H1 (cell line): Measurements from ENCODE around the gene HIBCH. TPM values are rescaled to one million over a fixed set of nuclear protein-coding genes. Genes with fewer than 3 reads are reported as not detected.

Experiments used
- CTCF ChIA-PET: fragments of 300-600 bp; sonication (Branson Sonifier 250); formaldehyde crosslinking; loops from one replicate; lab custom pipeline; 2021; ENCODE audit not compliant: partially characterized antibody; lab: Charles Lee
- POLR2A ChIA-PET: fragments of 300-600 bp; sonication (Branson Sonifier 250); formaldehyde crosslinking; loops from one replicate; lab custom pipeline; 2021; ENCODE audit warnings: inconsistent platforms; ENCODE audit not compliant: partially characterized antibody; lab: Charles Lee
- DNase-seq, 2 experiments: peaks; one replicate each; pipeline versions ENCODE4 v3.0.0 to v3.0.0-alpha.2; 2010 to 2022; ENCODE audit warnings: low spot score in 2 of 2, low read depth in 1 of 2, mixed read lengths in 1 of 2
- FAIRE-seq: peaks from 2 replicates; lab custom pipeline; 2011; peaks lifted over from hg19 to GRCh38; lab: Jason Lieb, UNC
- H2AFZ ChIP-seq: 2 replicates; pipeline ENCODE4 v1.8.1; 2012; ENCODE audit warnings: low read length, inconsistent platforms
- H2AK5ac ChIP-seq: 2 replicates; pipeline ENCODE4 v1.6.1; 2013; ENCODE audit warnings: low read depth, low read length
- H2BK120ac ChIP-seq: replicated peaks from 2 replicates; pipeline ENCODE3; 2013; ENCODE audit warnings: low read depth, low read length, inconsistent platforms
- H2BK12ac ChIP-seq: 2 replicates; pipeline ENCODE4 v1.6.1; 2013; ENCODE audit warnings: low read depth, low read length
- H2BK15ac ChIP-seq: 2 replicates; pipeline ENCODE4 v1.6.1; 2013; ENCODE audit warnings: low read length
- H2BK20ac ChIP-seq: 2 replicates; pipeline ENCODE4 v1.6.1; 2013; ENCODE audit warnings: low read length
- H2BK5ac ChIP-seq: 2 replicates; pipeline ENCODE4 v1.6.1; 2013; ENCODE audit warnings: low read depth, low read length
- H3K14ac ChIP-seq: 2 replicates; pipeline ENCODE4 v1.6.1; 2013; ENCODE audit warnings: inconsistent platforms; ENCODE audit not compliant: insufficient read length
- H3K18ac ChIP-seq: 2 replicates; pipeline ENCODE4 v1.6.1; 2013; ENCODE audit warnings: low read length; ENCODE audit errors: extremely low read depth
- H3K23ac ChIP-seq: 2 replicates; pipeline ENCODE4 v1.6.1; 2013; ENCODE audit warnings: inconsistent platforms; ENCODE audit not compliant: insufficient read length
- H3K23me2 ChIP-seq: 2 replicates; pipeline ENCODE4 v1.6.1; 2013; ENCODE audit warnings: low read depth, low read length
- H3K27ac ChIP-seq: 2 replicates; pipeline ENCODE4 v1.6.1; 2011; ENCODE audit warnings: low read depth, low read length, inconsistent platforms
- H3K27me3 ChIP-seq, 4 experiments: replicated peaks in 1 of 4; 1 replicate in 1 of 4; 2 replicates in 3 of 4; pipeline versions ENCODE4 v1.6.1 to v1.8.1; 2011 to 2013; ENCODE audit warnings: low read length in 3 of 4, mild to moderate bottlenecking in 3 of 4, inconsistent platforms in 2 of 4, mixed read lengths in 2 of 4, moderate library complexity in 1 of 4; ENCODE audit not compliant: control insufficient read depth in 3 of 4, insufficient read depth in 3 of 4; ENCODE audit errors: extremely low read depth in 1 of 4
- H3K36me3 ChIP-seq, 4 experiments: 2 replicates each; pipeline versions ENCODE4 v1.6.1 to v1.8.1; 2011 to 2013; ENCODE audit warnings: mild to moderate bottlenecking in 4 of 4, low read length in 3 of 4, moderate library complexity in 2 of 4, control low read depth in 1 of 4, inconsistent platforms in 1 of 4; ENCODE audit not compliant: insufficient read depth in 4 of 4, control insufficient read depth in 2 of 4
- H3K4ac ChIP-seq: replicated peaks from 2 replicates; pipeline ENCODE3; 2013; ENCODE audit warnings: low read length, low read depth, mixed read lengths, inconsistent platforms; ENCODE audit not compliant: insufficient read length
- H3K4me1 ChIP-seq, 4 experiments: replicated peaks in 1 of 4; 1 replicate in 1 of 4; 2 replicates in 3 of 4; pipeline versions ENCODE4 v1.6.1 to v1.8.1; 2011 to 2013; ENCODE audit warnings: low read length in 3 of 4, inconsistent platforms in 2 of 4, mixed read lengths in 1 of 4; ENCODE audit not compliant: insufficient read depth in 4 of 4, control insufficient read depth in 3 of 4
- H3K4me2 ChIP-seq, 2 experiments: 2 replicates each; pipeline versions ENCODE4 v1.6.1 to v1.8.1; 2011 to 2013; ENCODE audit warnings: low read depth in 2 of 2, low read length in 2 of 2, control low read depth in 1 of 2, inconsistent platforms in 1 of 2, mild to moderate bottlenecking in 1 of 2; ENCODE audit not compliant: insufficient read depth in 1 of 2
- H3K4me3 ChIP-seq, 4 experiments: fragments of 200-600, 300-600 bp in 1 of 4; sonication (generic), shearing (Covaris generic), sonication (Bioruptor Twin) in 1 of 4; 2 replicates each; pipeline versions ENCODE4 v1.5.1 to v1.8.1; 2011 to 2016; ENCODE audit warnings: low read length in 4 of 4, low read depth in 3 of 4, control low read depth in 2 of 4, inconsistent platforms in 2 of 4, mild to moderate bottlenecking in 2 of 4, mixed read lengths in 1 of 4, moderate library complexity in 1 of 4; ENCODE audit not compliant: insufficient read depth in 2 of 4; ENCODE audit errors: extremely low read depth in 1 of 4
- H3K56ac ChIP-seq: replicated peaks from 2 replicates; pipeline ENCODE3; 2013; ENCODE audit warnings: low read depth, mild to moderate bottlenecking, mixed read lengths, low read length, inconsistent platforms; ENCODE audit not compliant: insufficient read length
- H3K79me1 ChIP-seq: 2 replicates; pipeline ENCODE4 v1.6.1; 2013; ENCODE audit warnings: low read depth, low read length, control low read depth
- H3K79me2 ChIP-seq, 2 experiments: 2 replicates each; pipeline versions ENCODE4 v1.6.1 to v1.8.1; 2012 to 2013; ENCODE audit warnings: low read length in 2 of 2, mild to moderate bottlenecking in 2 of 2, inconsistent platforms in 1 of 2; ENCODE audit not compliant: insufficient read depth in 2 of 2, control insufficient read depth in 1 of 2
- H3K9ac ChIP-seq, 4 experiments: replicated peaks in 1 of 4; 1 replicate in 1 of 4; 2 replicates in 3 of 4; pipeline versions ENCODE4 v1.6.1 to v1.8.1; 2011 to 2013; ENCODE audit warnings: low read depth in 3 of 4, low read length in 3 of 4, control low read depth in 2 of 4, mild to moderate bottlenecking in 2 of 4, moderate library complexity in 2 of 4, inconsistent platforms in 1 of 4; ENCODE audit errors: extremely low read depth in 1 of 4
- H3K9me3 ChIP-seq, 2 experiments: 2 replicates each; pipeline versions ENCODE4 v1.6.1 to v1.8.1; 2012 to 2013; ENCODE audit warnings: mild to moderate bottlenecking in 2 of 2, moderate library complexity in 2 of 2, control low read depth in 1 of 2, inconsistent platforms in 1 of 2, low read depth in 1 of 2, low read length in 1 of 2, mixed read lengths in 1 of 2; ENCODE audit not compliant: insufficient read depth in 2 of 2
- H4K20me1 ChIP-seq, 2 experiments: replicated peaks in 1 of 2; 2 replicates each; pipeline versions ENCODE3 to v1.8.1; 2011 to 2013; ENCODE audit warnings: inconsistent platforms in 2 of 2, low read length in 2 of 2, mild to moderate bottlenecking in 1 of 2; ENCODE audit not compliant: insufficient read depth in 2 of 2, control insufficient read depth in 1 of 2
- H4K5ac ChIP-seq: 2 replicates; pipeline ENCODE4 v1.6.1; 2013; ENCODE audit warnings: low read length, low read depth, mixed read lengths, inconsistent platforms; ENCODE audit not compliant: insufficient read length
- H4K8ac ChIP-seq: 2 replicates; pipeline ENCODE4 v1.8.0; 2013; ENCODE audit warnings: mild to moderate bottlenecking, moderate library complexity, low read length, inconsistent platforms; ENCODE audit not compliant: insufficient read depth; ENCODE audit errors: extremely low read depth
- H4K91ac ChIP-seq: replicated peaks from 2 replicates; pipeline ENCODE3; 2013; ENCODE audit warnings: low read length, mixed read lengths, inconsistent platforms; ENCODE audit not compliant: insufficient read length
- TAF1 ChIP-seq: IDR thresholded peaks from 2 replicates; pipeline ENCODE4 v1.6.1; 2011; ENCODE audit warnings: mild to moderate bottlenecking, low read depth, low read length
- WGBS, 2 experiments: shearing (Covaris generic) in 1 of 2; methylation state at CpG; one replicate each; pipeline versions ENCODE4 v1.1.6 to v1.1.7; 2013 to 2015; ENCODE audit warnings: low lambda C conversion rate in 2 of 2, mixed read lengths in 2 of 2, inconsistent platforms in 1 of 2, low coverage in 1 of 2, missing lambda C conversion rate in 1 of 2; ENCODE audit not compliant: insufficient replicate concordance in 2 of 2, insufficient coverage in 1 of 2, insufficient read length in 1 of 2; ENCODE audit errors: extremely low coverage in 1 of 2, missing lambda C conversion rate in 1 of 2; 5-methylcytosine and 5-hydroxymethylcytosine counted together
- polyA plus RNA-seq, 7 experiments: library from polyadenylated mRNA; depleted of rRNA in 3 of 7; stranded (reverse) in 5 of 7; unstranded in 2 of 7; fragments of >200 nt in 5 of 7; fragments of 200-250 nt in 2 of 7; gene quantifications; 1 replicate in 5 of 7; 2 replicates in 1 of 7; 4 replicates in 1 of 7; pipeline versions ENCODE4 v1.2.1 to v1.2.3, GENCODE V29; 2011 to 2013; ENCODE audit warnings: missing spikeins in 2 of 7, mixed read lengths in 2 of 7
- total RNA-seq: library from RNA; stranded (reverse); fragmentation: NEBNext Ultra II Directional; extraction: Animal tissue kit (Norgen Biotek cat#: 25700); gene quantifications from 2 replicates; pipeline ENCODE4 v1.2.1, GENCODE V29; 2021
- TF ChIP-seq, protein P1 (sequence below), 3 experiments: IDR thresholded peaks; 1 replicate in 2 of 3; 2 replicates in 1 of 3; pipeline versions ENCODE4 v1.5.1 to v1.6.1; 2011; ENCODE audit warnings: low read length in 3 of 3, mild to moderate bottlenecking in 3 of 3, inconsistent platforms in 2 of 3, low read depth in 1 of 3, moderate library complexity in 1 of 3; ENCODE audit not compliant: insufficient read depth in 1 of 3; ENCODE audit errors: control extremely low read depth in 1 of 3

The HIBCH gene
- total and polyA plus RNA-seq, 2 of the 8 experiments (the other 6 are each of a cell fraction or from before 2014, with no cell fraction given): 7.5 to 31.8 TPM

DNA sequence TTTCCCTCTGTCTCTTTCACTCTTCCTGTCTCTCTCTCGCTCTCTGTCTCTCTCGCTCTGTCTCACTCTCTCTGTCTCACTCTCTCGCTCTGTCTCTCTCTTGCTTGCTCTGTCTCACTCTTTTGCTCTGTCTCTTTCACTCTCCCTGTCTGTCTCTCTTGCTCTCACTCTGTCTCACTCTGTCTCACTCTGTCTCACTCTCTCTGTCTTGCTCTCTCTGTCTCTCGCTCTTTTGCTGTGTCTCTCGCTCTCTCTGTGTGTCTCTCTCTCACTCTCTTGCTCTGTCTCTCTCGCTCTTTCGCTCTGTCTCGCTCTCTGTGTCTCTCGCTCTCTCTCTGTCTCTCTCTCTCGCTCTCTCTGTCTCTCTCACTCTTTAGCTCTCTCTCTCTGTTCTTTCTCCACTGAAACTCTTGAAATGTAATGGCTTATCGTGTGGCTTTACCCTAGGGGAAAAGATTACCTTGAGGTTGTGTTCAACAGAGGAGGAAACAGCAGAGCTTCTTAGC lies 46.7 kb upstream of the HIBCH start:
- 80% methylated on average over 11 of the region's 11 CpGs; no CpG with 5 or more reads in 1 of the 2 experiments for WGBS, 2 experiments
- no peak overlapping the region for H2AK5ac ChIP-seq
- H2BK20ac ChIP-seq: no peak overlapping the region
- no peaks in the 10 kb centered on the region for H3K36me3 ChIP-seq
- no peak overlapping the region for H3K4me2 ChIP-seq
- no peak overlapping the region for H3K18ac ChIP-seq
- H3K23ac ChIP-seq: no peak overlapping the region
- H4K91ac ChIP-seq: no peak overlapping the region
- no peaks in the 10 kb centered on the region for H3K79me1 ChIP-seq
- H3K4ac ChIP-seq: no peak overlapping the region
- no peak overlapping the region for H3K4me3 ChIP-seq
- no peak overlapping the region for H3K27ac ChIP-seq
- no peak overlapping the region for H2BK120ac ChIP-seq
- no peaks in the 10 kb centered on the region; a peak in 1 of 4 replicates for H3K79me2 ChIP-seq
- H4K8ac ChIP-seq: no peak overlapping the region
- no peak overlapping the region for H3K56ac ChIP-seq
- no peak overlapping the region; a peak in 1 of 7 replicates for H3K9ac ChIP-seq
- DNase-seq: no peak
- no peaks in the 10 kb centered on the region for H3K9me3 ChIP-seq
- no peak overlapping the region for H4K5ac ChIP-seq
- H2BK15ac ChIP-seq: no peak overlapping the region
- H3K14ac ChIP-seq: no peak overlapping the region
- no peak for FAIRE-seq
- ChIA-PET POLR2A (no interaction called here), CTCF (interaction anchor here (0.9 to 1.4 kb wide), 4 partner anchors 10 to 277 kb away, joined by 3 to 4 read pairs (median 4); no protein-coding TSS in a partner anchor)
- no peaks in the 10 kb centered on the region for H4K20me1 ChIP-seq
- no peak overlapping the region for H2BK5ac ChIP-seq
- H3K27me3 ChIP-seq: no peaks in the 10 kb centered on the region
- H3K23me2 ChIP-seq: no peaks in the 10 kb centered on the region
- H2BK12ac ChIP-seq: 0 out of 2 replicates have a peak overlapping the region, but pooled peaks have one; percentile 17
- no peak overlapping the region; the same call in 1 of the 2 replicates for H2AFZ ChIP-seq
- no peaks in the 10 kb centered on the region for H3K4me1 ChIP-seq
- TF ChIP-seq, protein P1, sequence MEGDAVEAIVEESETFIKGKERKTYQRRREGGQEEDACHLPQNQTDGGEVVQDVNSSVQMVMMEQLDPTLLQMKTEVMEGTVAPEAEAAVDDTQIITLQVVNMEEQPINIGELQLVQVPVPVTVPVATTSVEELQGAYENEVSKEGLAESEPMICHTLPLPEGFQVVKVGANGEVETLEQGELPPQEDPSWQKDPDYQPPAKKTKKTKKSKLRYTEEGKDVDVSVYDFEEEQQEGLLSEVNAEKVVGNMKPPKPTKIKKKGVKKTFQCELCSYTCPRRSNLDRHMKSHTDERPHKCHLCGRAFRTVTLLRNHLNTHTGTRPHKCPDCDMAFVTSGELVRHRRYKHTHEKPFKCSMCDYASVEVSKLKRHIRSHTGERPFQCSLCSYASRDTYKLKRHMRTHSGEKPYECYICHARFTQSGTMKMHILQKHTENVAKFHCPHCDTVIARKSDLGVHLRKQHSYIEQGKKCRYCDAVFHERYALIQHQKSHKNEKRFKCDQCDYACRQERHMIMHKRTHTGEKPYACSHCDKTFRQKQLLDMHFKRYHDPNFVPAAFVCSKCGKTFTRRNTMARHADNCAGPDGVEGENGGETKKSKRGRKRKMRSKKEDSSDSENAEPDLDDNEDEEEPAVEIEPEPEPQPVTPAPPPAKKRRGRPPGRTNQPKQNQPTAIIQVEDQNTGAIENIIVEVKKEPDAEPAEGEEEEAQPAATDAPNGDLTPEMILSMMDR (IDR thresholded peaks at IDR 0.05; ENCODE audit: control extremely low read depth in 1 of 3, insufficient read depth in 1 of 3, low read depth in 1 of 3, low read length in 3 of 3): no peak
- no peak for TF ChIP-seq TAF1
